Endothelial cell (in vitro differentiated cells): ENCODE data around the gene NODAL. TPM values are rescaled to one million over a fixed set of nuclear protein-coding genes. Genes with fewer than 3 reads are reported as not detected.
A peak's percentile ranks its signal among the peaks of the same experiment; 100 is the strongest.

Experiments
- DNase-seq: peaks from one replicate; pipeline ENCODE4 v3.0.0; 2021; ENCODE audit warnings: low spot score
- H3K27ac Mint-ChIP-seq: one replicate; pipeline ENCODE4 v1.8.0; 2021; ENCODE audit warnings: mixed read lengths, inconsistent platforms; ENCODE audit not compliant: unreplicated experiment
- H3K27me3 Mint-ChIP-seq: one replicate; pipeline ENCODE4 v1.8.0; 2021; ENCODE audit warnings: mild to moderate bottlenecking, moderate library complexity, mixed read lengths, inconsistent platforms; ENCODE audit not compliant: unreplicated experiment
- H3K36me3 Mint-ChIP-seq: one replicate; pipeline ENCODE4 v1.8.0; 2021; ENCODE audit warnings: mild to moderate bottlenecking, low read depth, mixed read lengths, inconsistent platforms; ENCODE audit not compliant: unreplicated experiment
- H3K4me1 Mint-ChIP-seq: one replicate; pipeline ENCODE4 v1.8.0; 2021; ENCODE audit warnings: mild to moderate bottlenecking, mixed read lengths, inconsistent platforms; ENCODE audit not compliant: unreplicated experiment
- H3K4me3 Mint-ChIP-seq: one replicate; pipeline ENCODE4 v1.8.0; 2021; ENCODE audit warnings: mild to moderate bottlenecking, mixed read lengths, inconsistent platforms; ENCODE audit not compliant: unreplicated experiment
- H3K9me3 Mint-ChIP-seq: one replicate; pipeline ENCODE4 v1.8.0; 2021; ENCODE audit warnings: mixed read lengths, inconsistent platforms; ENCODE audit not compliant: unreplicated experiment
- total RNA-seq: library from RNA; stranded (reverse); fragmentation: NEBNext Ultra II Directional; extraction: Animal tissue kit (Norgen Biotek cat#: 25700); gene quantifications from one replicate; pipeline ENCODE4 v1.2.1, GENCODE V29; 2021; ENCODE audit not compliant: unreplicated experiment
- TF ChIP-seq, protein P1 (sequence below): fragments of 200-600 bp; sonication (generic); IDR thresholded peaks from one replicate; pipeline ENCODE4 v1.5.0; 2021; ENCODE audit warnings: antibody characterized with exemption; ENCODE audit not compliant: unreplicated experiment

The NODAL gene
- total RNA-seq, 1 donor from 2014 or later: 1.5 TPM

DNA sequence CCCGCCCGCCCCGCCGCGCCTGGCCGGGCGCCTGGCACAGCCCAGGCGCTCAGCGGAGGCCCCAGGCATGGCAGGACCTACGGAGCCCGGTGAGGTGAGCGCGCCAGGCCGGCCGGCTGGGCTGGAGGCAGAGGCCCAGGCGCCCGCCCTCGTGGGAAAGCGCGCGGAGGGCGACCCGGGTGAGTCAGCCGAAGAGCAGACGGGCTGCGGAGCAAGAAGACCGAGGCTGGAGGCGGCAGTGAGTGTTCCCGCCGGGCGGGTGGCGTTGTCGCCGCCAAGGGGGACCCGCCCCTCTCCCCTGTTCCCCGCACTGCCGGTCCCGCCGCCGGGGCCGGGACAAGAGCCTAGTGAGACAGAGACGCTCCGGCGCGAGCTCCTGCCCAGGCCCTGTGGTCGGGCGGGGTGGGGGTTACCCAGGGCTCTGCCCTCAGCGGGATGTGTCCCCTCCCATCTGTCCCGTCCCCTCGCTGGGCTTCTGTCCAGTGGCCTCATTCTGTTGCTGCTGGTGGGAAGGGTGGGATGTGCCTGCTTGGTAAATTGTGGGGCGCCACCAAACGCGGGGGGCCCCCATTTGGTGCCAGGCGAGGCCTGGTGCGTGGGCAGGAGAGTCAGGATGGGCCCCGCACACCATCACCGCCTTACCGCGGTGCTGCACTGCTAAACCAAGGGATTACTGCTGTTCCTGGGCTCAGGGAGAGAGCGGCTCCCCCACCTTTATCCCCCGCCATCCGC, 17.0 kb upstream of the NODAL start:
- DNase-seq: peak; percentile 49
- peaks cover 28% of the 10 kb centered on the region for H3K4me1 Mint-ChIP-seq
- peaks cover 4% of the 10 kb centered on the region for H3K36me3 Mint-ChIP-seq
- TF ChIP-seq, protein P1, sequence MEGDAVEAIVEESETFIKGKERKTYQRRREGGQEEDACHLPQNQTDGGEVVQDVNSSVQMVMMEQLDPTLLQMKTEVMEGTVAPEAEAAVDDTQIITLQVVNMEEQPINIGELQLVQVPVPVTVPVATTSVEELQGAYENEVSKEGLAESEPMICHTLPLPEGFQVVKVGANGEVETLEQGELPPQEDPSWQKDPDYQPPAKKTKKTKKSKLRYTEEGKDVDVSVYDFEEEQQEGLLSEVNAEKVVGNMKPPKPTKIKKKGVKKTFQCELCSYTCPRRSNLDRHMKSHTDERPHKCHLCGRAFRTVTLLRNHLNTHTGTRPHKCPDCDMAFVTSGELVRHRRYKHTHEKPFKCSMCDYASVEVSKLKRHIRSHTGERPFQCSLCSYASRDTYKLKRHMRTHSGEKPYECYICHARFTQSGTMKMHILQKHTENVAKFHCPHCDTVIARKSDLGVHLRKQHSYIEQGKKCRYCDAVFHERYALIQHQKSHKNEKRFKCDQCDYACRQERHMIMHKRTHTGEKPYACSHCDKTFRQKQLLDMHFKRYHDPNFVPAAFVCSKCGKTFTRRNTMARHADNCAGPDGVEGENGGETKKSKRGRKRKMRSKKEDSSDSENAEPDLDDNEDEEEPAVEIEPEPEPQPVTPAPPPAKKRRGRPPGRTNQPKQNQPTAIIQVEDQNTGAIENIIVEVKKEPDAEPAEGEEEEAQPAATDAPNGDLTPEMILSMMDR: no peak
- H3K9me3 Mint-ChIP-seq: no peaks in the 10 kb centered on the region
- H3K27me3 Mint-ChIP-seq: peaks cover 13% of the 10 kb centered on the region
- no peak overlapping the region for H3K27ac Mint-ChIP-seq
- H3K4me3 Mint-ChIP-seq: no peak overlapping the region

DNA sequence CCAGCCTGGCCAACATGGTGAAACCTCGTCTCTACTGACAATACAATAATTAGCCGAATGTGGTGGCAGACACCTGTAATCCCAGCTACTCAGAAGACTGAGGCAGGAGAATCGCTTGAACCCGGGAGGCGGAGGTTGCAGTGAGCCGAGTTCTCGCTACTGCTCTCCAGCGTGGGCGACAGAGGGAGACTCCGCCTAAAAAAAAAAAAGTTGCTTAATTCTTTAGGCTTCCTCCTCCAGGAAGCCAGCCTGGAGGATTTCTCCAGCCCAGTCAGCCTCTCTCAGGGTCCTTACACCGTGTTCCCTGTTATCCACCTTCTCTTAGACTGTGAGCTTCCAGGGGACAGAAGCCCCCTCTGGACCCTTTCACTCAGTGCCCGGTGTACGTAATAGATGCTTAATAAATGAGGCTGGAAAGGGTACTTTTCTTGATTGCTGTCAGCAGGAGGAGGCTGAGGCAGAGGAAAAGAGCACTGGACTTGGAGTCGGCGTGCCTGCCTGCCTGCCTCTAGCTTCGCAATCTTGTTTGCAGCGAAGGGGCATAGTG, 16.4 kb upstream of the NODAL start:
- Mint-ChIP-seq H3K4me1 (peaks cover 24% of the 10 kb centered on the region), H3K27me3 (peaks cover 13% of the 10 kb centered on the region), H3K4me3 (no peak overlapping the region), H3K36me3 (peaks cover 4% of the 10 kb centered on the region), H3K27ac (no peak overlapping the region), H3K9me3 (no peaks in the 10 kb centered on the region)
- TF ChIP-seq, protein P1: no peak
- no peak for DNase-seq

DNA sequence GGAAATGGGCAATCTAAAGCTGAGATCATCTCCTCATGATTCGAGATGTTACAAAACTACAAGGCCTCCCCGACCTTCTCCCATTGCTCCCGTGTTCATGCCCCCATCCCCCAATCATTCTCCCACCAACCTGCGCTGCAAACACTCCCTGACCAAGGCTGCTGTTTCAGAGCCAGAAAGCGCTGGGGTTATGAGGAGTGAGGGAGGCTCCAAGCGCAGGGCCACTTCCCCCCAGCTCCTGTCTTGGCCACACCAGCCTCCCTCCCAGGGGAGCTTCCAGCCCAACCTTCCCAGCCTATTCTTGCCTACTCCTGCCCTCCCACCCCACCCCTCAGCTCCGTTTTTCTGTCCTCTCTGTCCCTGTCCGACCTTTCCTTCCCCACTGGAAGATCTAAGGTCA, 14.7 kb upstream of the NODAL start:
- H3K4me1 Mint-ChIP-seq: peaks cover 17% of the 10 kb centered on the region
- H3K36me3 Mint-ChIP-seq: peaks cover 4% of the 10 kb centered on the region
- H3K27me3 Mint-ChIP-seq: peaks cover 13% of the 10 kb centered on the region
- H3K9me3 Mint-ChIP-seq: no peaks in the 10 kb centered on the region
- H3K27ac Mint-ChIP-seq: no peak overlapping the region
- no peak overlapping the region for H3K4me3 Mint-ChIP-seq
- TF ChIP-seq, protein P1: no peak
- DNase-seq: no peak

DNA sequence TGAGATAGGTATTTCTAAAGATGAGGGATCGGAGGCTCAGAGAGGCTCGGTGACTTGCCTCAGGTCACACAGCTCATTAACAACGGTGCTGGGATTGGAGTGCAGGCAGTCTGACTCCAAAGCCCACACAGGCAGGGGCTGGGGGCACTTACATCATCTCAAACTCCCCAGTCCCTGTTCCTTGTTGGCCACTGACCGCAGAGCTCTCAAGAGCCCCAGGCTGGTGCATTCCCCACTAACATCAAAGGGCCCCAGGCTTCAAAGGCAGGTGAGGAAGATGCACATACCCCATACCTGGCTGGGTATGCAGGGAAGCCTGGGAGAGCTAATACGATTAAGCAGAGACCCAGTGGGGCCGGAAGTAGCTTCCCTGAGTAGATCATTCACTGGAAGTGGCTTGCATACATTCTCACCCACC, 13.7 kb upstream of the NODAL start:
- no peak for DNase-seq
- Mint-ChIP-seq H3K4me1 (peaks cover 10% of the 10 kb centered on the region), H3K4me3 (no peak overlapping the region), H3K9me3 (no peaks in the 10 kb centered on the region), H3K27me3 (peaks cover 10% of the 10 kb centered on the region), H3K36me3 (peaks cover under 1% of the 10 kb centered on the region), H3K27ac (no peak overlapping the region)
- TF ChIP-seq, protein P1: no peak

DNA sequence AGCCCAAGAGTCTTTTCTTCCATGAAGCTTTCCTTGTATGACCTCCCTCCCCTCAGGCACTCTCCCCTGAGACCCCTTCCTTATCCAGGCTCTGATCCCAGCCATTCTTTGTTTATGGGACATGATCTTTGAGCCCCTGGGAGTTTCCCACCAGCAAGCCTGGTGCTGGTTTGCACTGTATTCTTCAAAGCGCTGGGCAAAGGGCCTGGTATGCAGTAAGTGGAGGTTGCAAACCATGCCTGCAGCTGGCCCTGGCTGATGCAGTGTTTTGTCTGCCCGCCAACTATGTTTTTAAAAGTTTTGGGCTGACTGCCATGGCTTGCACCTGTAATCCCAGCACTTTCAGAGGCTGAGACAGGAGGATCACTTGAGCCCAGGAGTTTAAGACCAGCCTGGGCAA, 6.8 kb upstream of the NODAL start:
- Mint-ChIP-seq H3K9me3 (no peaks in the 10 kb centered on the region), H3K36me3 (no peaks in the 10 kb centered on the region), H3K4me3 (peak overlapping the region; percentile 3), H3K4me1 (no peaks in the 10 kb centered on the region), H3K27ac (no peak overlapping the region), H3K27me3 (no peaks in the 10 kb centered on the region)
- DNase-seq: no peak
- TF ChIP-seq, protein P1: no peak
